Retinal pigment epithelial cell (primary cell): ENCODE data around the gene CEP164.

Source experiments
- DNase-seq: peaks from one replicate; pipeline ENCODE4 v3.0.0-alpha.2; 2010; ENCODE audit warnings: low read depth
- H3K4me3 ChIP-seq: 2 replicates; pipeline ENCODE4 v1.5.1; 2011; ENCODE audit warnings: mild to moderate bottlenecking, low read length, control low read depth, moderate library complexity
- TF ChIP-seq, protein P1 (sequence below): conservative IDR thresholded peaks from 2 replicates; pipeline ENCODE4 v1.5.1; 2011; ENCODE audit warnings: low read depth, low read length, control low read depth, inconsistent platforms

CEP164 gene

DNA sequence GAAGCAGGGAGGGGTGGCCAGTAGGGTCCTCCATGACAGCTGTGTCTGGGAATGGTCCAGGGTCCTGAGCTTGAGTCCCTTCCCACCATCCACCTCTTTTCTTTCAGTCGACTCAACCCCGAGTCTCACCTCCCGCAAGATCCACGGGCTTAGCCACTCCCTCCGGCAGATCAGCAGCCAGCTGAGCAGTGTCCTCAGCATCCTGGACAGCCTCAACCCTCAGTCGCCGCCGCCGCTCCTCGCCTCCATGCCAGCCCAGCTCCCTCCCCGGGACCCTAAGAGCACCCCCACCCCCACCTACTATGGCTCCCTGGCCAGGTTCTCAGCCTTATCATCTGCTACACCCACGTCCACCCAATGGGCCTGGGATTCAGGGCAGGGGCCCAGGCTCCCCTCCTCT, 81.9 kb downstream of the CEP164 start:
- H3K4me3 ChIP-seq, result no peak overlapping the region
- TF ChIP-seq, protein P1, sequence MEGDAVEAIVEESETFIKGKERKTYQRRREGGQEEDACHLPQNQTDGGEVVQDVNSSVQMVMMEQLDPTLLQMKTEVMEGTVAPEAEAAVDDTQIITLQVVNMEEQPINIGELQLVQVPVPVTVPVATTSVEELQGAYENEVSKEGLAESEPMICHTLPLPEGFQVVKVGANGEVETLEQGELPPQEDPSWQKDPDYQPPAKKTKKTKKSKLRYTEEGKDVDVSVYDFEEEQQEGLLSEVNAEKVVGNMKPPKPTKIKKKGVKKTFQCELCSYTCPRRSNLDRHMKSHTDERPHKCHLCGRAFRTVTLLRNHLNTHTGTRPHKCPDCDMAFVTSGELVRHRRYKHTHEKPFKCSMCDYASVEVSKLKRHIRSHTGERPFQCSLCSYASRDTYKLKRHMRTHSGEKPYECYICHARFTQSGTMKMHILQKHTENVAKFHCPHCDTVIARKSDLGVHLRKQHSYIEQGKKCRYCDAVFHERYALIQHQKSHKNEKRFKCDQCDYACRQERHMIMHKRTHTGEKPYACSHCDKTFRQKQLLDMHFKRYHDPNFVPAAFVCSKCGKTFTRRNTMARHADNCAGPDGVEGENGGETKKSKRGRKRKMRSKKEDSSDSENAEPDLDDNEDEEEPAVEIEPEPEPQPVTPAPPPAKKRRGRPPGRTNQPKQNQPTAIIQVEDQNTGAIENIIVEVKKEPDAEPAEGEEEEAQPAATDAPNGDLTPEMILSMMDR, result no peak
- DNase-seq, result no peak

DNA sequence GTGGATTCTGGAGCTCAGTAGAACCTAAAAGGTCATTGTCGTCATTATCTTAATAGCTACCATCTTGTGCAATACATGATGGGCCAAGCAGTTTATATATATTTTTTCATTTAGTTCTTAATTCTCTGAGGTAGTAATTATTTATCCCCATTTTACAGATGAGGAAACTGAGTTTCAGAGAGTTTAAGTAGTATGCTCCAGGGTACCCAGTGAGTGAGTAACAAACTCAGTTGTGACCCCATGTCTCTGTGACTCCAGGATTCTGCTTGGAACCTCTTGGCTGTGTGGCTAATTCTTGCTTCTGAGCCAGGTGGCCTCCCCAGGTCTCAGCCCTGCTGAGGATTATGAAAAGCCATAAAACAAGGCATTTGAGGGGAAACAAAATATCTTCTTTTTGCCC, 82.6 kb downstream of the CEP164 start:
- DNase-seq, result no peak
- TF ChIP-seq, protein P1, result no peak
- H3K4me3 ChIP-seq, result no peak overlapping the region

DNA sequence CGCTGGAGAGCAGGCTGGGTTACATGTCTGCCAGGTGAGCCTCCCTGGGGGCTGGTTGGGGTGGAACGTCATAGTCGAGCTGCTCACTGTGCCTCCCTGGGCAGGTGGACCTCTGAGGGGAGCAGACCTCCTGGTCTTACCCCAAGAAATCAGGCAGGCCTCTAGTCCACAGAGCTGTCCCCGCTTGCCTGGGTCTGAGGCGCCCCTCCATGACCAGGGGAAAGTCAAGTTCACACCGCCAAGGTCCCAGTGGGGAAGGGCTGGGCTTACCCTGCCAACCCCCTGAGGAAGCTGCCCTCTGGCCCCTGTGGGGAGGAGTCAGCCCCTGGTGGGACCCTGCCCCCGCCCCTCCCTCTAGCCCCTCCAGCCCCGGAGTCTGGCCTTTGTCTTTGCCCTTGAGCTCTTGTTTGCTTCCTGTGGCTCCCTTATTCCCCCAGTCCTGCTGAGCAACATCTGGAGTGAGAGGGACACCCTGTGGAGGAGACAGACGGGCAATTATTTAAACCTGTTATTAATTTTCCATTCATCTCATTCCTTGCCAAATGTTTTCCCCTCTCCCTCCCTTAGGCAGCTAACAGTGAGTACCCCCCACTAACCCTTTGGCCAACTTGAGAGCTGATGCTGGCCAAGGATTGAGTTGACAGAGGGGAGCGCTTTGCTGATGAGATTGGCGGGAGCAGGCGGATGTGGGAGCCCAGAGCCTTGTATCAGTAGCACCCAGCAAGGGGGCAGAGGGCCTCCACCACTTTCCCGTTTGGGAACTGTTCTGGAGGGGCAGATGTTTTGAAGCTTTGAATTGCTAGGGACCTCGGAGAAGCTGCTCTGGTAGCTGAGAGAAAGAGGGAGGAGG, 83.4 kb downstream of the CEP164 start:
- H3K4me3 ChIP-seq, result no peak overlapping the region
- DNase-seq, result no peak
- TF ChIP-seq, protein P1, result no peak

DNA sequence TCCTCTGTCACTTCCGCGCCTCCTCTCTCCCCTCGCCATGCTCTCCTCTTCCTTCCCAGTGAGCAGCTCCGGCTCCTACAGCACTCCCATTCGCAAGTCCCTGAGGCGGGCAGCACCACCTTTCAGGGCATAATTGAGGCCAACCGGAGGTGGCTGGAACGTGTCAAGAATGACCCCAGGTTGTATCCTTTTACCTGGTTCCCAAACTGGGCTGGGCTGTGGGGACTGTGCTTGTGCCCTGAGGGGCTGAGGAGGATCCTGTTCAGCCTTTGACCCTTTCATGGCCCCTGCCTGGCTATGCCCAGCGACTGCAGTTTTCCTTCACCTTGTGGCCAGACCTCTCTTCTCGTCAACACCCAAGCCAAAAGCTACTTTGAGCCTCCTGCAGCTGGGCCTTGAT, 84.1 kb downstream of the CEP164 start:
- DNase-seq, result no peak
- no peak overlapping the region for H3K4me3 ChIP-seq
- TF ChIP-seq, protein P1, result no peak

DNA sequence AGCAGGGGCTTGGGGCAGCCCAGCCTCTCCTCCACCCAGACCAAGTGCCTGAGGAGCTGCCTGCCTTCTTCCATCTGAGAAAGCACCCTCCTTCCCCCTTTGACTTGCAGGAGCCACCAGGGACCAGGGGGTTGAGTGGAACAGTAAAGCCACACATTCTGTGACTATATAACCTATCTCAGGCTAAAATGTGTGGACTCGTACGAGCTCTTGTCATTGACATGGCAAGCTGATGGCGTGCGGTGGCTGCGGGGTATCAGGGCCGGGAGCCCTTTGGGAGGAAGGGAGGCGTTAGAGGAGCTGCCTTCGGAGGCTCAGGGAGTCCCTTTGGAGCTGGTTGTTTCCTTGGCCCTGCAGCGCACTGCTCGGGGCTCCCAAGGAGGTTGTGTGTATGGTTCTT, 84.5 kb downstream of the CEP164 start:
- no peak overlapping the region for H3K4me3 ChIP-seq
- TF ChIP-seq, protein P1, result no peak
- DNase-seq, result no peak

DNA sequence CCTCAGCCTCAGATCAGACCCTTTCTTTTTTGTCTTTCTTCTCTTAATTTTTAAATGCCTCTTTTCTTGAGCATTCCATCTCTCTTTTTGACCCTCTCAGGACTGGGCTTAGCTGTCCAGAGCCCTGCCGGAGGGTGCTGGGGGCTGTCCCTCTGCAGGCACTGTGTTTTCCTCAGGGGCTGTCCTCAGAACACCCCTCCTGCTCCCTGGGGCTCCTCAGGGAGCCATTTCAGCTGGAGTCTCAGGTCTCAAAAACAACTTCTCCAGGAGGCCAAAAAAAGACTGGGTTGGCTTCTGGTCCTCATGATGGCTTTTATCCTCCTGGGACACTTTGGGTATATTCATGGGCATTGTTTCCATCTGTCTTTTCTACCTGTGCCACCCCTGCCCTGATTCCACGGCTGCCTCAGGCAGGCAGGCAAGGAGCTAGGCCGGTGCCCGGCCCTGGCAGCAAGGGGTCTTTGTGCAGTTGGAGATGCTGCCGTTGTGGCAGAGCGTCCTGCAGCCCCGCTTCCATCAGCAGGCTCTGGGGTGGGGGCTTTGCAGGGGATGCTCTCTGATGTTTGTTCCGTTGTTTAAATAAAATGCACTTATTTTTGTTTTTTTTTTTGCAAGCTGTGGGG, 85.1 kb downstream of the CEP164 start:
- TF ChIP-seq, protein P1, result no peak
- DNase-seq, result no peak

DNA sequence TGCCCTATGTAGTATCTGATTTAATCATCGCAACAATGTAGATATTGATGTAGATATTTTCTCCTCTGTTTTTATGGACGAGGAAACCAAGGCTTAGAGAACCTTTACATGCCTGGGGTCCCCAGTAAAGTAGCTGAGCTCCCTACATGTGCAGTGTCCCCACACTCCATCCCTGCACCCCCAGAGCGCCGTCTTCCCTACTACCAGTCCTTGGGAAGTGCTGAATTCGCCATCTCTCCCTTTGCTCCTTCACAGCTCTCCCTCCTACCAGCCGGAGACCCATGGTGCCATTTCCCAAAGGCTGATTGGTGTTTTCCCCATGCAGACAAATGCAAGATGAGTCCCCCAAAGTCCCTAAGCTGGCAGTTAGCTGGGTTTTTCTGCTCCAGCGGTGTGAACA, 86.0 kb downstream of the CEP164 start:
- TF ChIP-seq, protein P1, result no peak
- no peak for DNase-seq
- H3K4me3 ChIP-seq, result no peak overlapping the region

More for the DNA sequence above, 85.1 kb downstream of the CEP164 start:
- H3K4me3 ChIP-seq, result no peak overlapping the region
